Measurements from ENCODE around the gene VSIR.

VSIR gene

GRCh38 chr10:71784679-71785272, 11.5 kb upstream of the VSIR start:
- peak in 3 of 10 donors; percentile 47 to 67 (median 65) for DNase-seq
- intact Hi-C loops (cut with DNase I): no loop called here

GRCh38 chr10:71783917-71784678, 10.8 kb upstream of the VSIR start:
- intact Hi-C loops (cut with DNase I): no loop called here

GRCh38 chr10:71782917-71783490, 9.7 kb upstream of the VSIR start:
- intact Hi-C loops (cut with DNase I): no loop called here
- peak in 2 of 10 donors; percentile 36 to 50 for DNase-seq

More at GRCh38 chr10:71783917-71784678, 10.8 kb upstream of the VSIR start:
- peak in 3 of 10 donors; percentile 16 to 81 (median 45) for DNase-seq

- intact Hi-C loops (cut with DNase I): no loop called here
- DNase-seq: peak in 2 of 10 donors; percentile 25 to 27
Observed at GRCh38 chr10:71782221-71782916, 9.0 kb upstream of the VSIR start.

GRCh38 chr10:71780719-71781118, 7.4 kb upstream of the VSIR start:
- intact Hi-C loops (cut with DNase I): no loop called here
- DNase-seq: peak in 3 of 10 donors; percentile 2 to 43 (median 10)

- intact Hi-C loops (cut with DNase I): no loop called here
- DNase-seq: peak in 3 of 10 donors; percentile 7 to 37 (median 23)
Observed at GRCh38 chr10:71780156-71780555, 6.8 kb upstream of the VSIR start.

- no peak for DNase-seq
- intact Hi-C loops (cut with DNase I): no loop called here
Observed at GRCh38 chr10:71779641-71780040, 6.3 kb upstream of the VSIR start.

GRCh38 chr10:71778071-71778825, 4.9 kb upstream of the VSIR start:
- intact Hi-C loops (cut with DNase I): no loop called here
- peak in 2 of 10 donors; percentile 37 to 40 for DNase-seq

- peak in 1 of 10 donors; percentile 55 for DNase-seq
- intact Hi-C loops (cut with DNase I): no loop called here
Observed at GRCh38 chr10:71777213-71777985, 4.1 kb upstream of the VSIR start.

- intact Hi-C loops (cut with DNase I): no loop called here
- peak in 3 of 10 donors; percentile 42 to 54 (median 49) for DNase-seq
Observed at GRCh38 chr10:71776481-71776925, 3.2 kb upstream of the VSIR start.

GRCh38 chr10:71774916-71775702, 1.8 kb upstream of the VSIR start:
- intact Hi-C loops (cut with DNase I): no loop called here

GRCh38 chr10:71772832-71773220, 494 bp downstream of the VSIR start:
- peak in 2 of 10 donors; percentile 40 to 61 for DNase-seq
- intact Hi-C loops (cut with DNase I): no loop called here

More at GRCh38 chr10:71774916-71775702, 1.8 kb upstream of the VSIR start:
- peak in 4 of 10 donors; percentile 19 to 81 (median 52) for DNase-seq

- peak in 3 of 10 donors; percentile 52 to 74 (median 64) for DNase-seq
- intact Hi-C loops (cut with DNase I): no loop called here
Observed at GRCh38 chr10:71771821-71772617, 1.3 kb downstream of the VSIR start.

- peak in 2 of 10 donors; percentile 14 to 38 for DNase-seq
- intact Hi-C loops (cut with DNase I): no loop called here
Observed at GRCh38 chr10:71771204-71771603, 2.1 kb downstream of the VSIR start.

- intact Hi-C loops (cut with DNase I): no loop called here
Observed at GRCh38 chr10:71770789-71771188, 2.5 kb downstream of the VSIR start.

GRCh38 chr10:71770255-71770654, 3.1 kb downstream of the VSIR start:
- peak in 1 of 10 donors; percentile 34 for DNase-seq
- intact Hi-C loops (cut with DNase I): no loop called here

More at GRCh38 chr10:71770789-71771188, 2.5 kb downstream of the VSIR start:
- DNase-seq: peak in 3 of 10 donors; percentile 20 to 67 (median 42)

GRCh38 chr10:71769279-71769823, 4.0 kb downstream of the VSIR start:
- DNase-seq: peak in 1 of 10 donors; percentile 20
- intact Hi-C loops (cut with DNase I): no loop called here
